ENCODE results near the gene PPIF. TPM values are rescaled to one million over a fixed set of nuclear protein-coding genes. Genes with fewer than 3 reads are reported as not detected.
A peak's percentile ranks its signal among the peaks of the same experiment; 100 is the strongest.

The PPIF gene
- total RNA-seq, 1 donor from 2014 or later = 10.9 TPM

DNA sequence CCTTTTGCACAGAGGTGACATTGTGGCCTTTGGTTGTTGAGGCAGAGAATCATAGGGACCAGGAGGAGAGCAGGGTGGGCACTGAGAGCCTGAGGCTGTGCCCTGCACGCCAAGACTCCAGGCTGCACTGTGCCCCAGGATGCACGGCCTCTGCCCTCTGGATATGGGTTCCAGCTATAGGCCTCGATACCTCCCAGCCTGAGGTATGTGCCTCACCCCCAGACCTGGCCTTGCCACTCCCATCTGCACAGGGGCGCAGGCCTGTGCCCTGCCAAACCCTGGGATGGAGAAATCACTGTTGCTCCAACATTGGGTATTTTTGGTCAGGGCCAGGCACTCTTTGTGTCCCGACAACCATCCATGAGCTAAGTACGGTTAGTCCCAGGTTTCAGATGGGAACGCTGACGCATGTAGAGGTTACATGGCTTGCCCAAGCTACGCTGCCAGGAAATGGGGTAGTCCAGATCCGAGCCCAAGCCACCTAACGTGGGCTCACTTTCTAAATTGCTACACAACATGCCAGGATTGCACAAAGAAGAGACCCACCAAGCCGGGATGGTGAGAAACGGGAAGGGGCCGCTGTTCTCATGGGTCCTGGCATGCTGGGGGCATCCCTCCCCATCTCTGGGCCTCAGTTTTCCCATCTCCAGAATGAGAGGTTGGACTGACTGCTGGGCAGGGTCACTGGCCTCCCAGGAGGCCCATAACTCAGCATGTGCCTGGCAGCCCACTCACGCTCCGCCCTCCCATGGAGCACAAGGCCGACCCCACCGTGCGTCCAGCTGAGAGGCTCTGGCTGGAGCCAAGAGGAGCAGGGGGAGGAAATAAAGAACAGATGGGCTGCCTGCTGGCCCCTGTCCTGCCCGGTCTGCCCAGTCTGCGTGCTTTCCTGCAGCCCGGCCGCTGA lies 54.0 kb downstream of the PPIF start:
- DNase-seq (ENCODE audit: low read depth in 2 of 2) = peak in 1 of 2 donors; percentile 40

DNA sequence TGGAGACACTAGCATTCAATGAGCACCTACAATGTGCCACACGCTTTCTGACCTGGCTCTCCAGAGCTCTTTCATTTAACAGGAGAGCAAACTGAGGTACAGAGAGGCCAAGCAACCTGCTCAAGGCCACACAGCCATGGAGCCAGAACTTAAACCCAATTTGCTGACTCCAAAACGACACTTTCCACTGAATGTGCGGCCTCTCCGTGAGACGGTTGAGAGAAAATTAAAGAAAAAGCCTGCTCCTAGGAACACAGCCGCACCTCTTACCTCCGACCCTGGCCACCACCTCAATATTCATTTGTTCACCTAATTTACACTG lies 55.3 kb downstream of the PPIF start:
- DNase-seq (ENCODE audit: low read depth in 2 of 2) = no peak

DNA sequence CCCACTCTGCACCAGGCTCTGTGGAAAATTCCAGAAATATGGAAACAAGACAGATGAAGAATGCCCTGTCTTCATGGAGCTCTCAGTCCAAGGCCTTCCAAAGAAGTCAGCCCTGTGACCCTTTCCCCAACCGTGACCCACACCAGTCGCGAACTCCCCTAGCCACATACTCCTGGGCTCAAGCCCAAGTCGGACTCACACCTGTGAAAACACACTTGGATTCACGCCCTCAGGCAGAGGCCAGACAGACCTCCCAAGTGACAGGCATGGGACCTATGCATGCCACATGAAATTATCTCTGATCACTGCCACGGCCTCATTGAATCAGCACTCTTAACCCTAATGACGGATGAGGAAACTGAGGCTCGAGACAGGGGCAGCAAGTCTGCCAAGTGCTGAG lies 55.7 kb downstream of the PPIF start:
- DNase-seq (ENCODE audit: low read depth in 2 of 2) = no peak

DNA sequence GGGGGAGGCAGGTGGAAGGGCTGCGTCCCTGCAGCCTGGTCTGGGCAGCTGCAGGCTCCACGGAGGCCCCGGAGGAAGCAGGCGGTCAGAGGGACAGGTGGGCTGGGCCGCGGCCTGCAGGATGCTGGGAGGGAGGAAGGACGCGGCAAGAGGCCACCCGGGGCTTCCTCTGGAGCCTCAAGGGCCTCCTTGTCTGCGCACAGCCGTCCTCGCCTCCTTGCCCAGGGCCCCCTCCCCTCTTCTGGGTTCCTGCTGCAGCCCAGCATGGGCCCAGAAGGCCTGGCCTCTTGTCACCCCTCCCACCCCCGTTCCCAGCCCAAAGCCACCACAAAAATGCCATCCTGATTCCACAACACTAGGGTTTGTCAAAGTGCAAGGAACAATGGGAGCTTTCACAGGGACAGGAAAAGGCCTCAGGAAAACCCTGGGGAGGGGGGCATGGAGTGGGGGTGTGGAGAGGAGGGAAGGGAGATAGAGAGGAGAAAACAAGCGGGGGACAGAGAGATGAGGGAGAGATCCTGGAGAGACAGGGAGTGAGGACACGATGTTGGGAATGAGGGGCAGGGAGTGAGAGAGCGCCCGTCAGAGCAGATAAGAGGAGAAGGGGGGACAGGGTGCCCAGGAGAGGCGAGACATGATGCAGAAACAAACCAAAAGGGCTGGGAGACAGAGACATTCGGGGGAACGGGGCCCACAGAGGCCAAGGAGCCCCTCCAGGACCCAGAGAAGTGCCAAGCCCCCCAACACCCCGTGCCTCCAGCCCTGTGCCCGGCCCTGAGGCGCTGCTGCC lies 56.4 kb downstream of the PPIF start:
- DNase-seq (ENCODE audit: low read depth in 2 of 2) = peak; percentile 35 to 56

DNA sequence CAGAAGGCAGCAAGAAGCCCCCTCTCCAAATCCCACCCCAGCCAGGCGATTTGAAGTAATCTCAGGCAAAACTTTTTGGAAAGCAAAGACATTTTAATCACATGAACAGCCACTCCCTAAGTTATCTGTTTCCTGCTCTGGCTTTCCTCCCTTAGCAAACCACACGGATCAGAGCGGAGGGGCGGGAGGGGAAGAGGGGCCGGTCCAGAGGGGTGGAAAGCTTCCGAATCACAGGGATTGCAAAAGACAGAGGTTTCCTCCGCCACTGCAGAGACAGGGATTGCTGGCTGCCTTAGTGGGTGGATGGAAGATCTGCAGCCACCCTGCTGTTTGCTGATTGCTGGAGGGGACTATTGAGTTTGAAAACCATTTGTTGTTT lies 57.0 kb downstream of the PPIF start:
- DNase-seq (ENCODE audit: low read depth in 2 of 2) = peak; percentile 17 to 61

DNA sequence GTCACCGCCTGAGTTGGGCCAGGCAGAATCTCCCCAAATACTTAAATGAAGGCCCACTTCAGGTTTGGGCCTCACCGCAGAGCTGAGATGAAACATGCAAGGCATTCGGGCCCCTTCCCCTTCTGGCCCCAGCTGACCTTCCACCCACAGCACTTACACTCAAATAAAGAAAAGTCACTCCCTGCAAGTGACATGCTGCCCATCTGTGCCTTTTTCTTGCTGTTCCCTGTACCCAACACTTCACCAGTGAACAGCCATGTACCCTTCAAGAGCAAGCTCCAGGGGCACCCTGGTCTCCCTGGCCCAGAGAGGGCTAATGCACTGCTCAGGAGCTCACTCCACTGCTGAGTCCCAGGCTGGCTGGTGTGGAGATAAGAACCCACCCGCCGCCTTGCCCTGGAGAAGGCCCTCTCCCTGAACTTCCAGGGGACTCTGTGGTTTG lies 57.4 kb downstream of the PPIF start:
- DNase-seq (ENCODE audit: low read depth in 2 of 2) = no peak

Other genes with a start within 250 kb of the PPIF start
- gene ZCCHC24, start 98.2 kb downstream of the PPIF start, total RNA-seq = 2.8 and 4.0 TPM in 2 replicates
- 0.20 and 0.22 TPM in 2 replicates for gene EIF5AL1, start 165.1 kb downstream of the PPIF start, total RNA-seq
- not detected in 2 replicates for gene SFTPA2, start 212.9 kb downstream of the PPIF start, total RNA-seq